Fibroblast of pulmonary artery (primary cell): ENCODE measurements around the gene DUOXA1.

Experiments
- DNase-seq: peaks from one replicate; pipeline ENCODE4 v3.0.0-alpha.2; 2010; ENCODE audit warnings: low read depth
- H3K4me3 ChIP-seq: replicated peaks from 2 replicates; pipeline ENCODE4 v1.5.1; 2011; ENCODE audit warnings: low read depth, mild to moderate bottlenecking, control low read depth, low read length, moderate library complexity
- TF ChIP-seq, protein P1 (sequence below): IDR thresholded peaks from 2 replicates; pipeline ENCODE4 v1.5.1; 2011; ENCODE audit warnings: mild to moderate bottlenecking, control low read depth, low read length, inconsistent platforms; ENCODE audit errors: missing control alignments

DUOXA1 gene

GRCh38 chr15:45129651-45130129, at the start of gene DUOXA1, which contains the start of gene DUOX1:
Gene DUOXA1, minus strand, starts transcription at chr15:45129879. Its CDS starts 6,865 bp downstream, at chr15:45123014.
Gene DUOX1, plus strand, starts transcription at chr15:45129994. Its CDS starts 1,973 bp downstream, at chr15:45131967.
- DNase-seq = no peak
- TF ChIP-seq, protein P1, sequence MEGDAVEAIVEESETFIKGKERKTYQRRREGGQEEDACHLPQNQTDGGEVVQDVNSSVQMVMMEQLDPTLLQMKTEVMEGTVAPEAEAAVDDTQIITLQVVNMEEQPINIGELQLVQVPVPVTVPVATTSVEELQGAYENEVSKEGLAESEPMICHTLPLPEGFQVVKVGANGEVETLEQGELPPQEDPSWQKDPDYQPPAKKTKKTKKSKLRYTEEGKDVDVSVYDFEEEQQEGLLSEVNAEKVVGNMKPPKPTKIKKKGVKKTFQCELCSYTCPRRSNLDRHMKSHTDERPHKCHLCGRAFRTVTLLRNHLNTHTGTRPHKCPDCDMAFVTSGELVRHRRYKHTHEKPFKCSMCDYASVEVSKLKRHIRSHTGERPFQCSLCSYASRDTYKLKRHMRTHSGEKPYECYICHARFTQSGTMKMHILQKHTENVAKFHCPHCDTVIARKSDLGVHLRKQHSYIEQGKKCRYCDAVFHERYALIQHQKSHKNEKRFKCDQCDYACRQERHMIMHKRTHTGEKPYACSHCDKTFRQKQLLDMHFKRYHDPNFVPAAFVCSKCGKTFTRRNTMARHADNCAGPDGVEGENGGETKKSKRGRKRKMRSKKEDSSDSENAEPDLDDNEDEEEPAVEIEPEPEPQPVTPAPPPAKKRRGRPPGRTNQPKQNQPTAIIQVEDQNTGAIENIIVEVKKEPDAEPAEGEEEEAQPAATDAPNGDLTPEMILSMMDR = no peak
- H3K4me3 ChIP-seq = no peak within 1 kb of the TSS

GRCh38 chr15:45177285-45177684, 47.6 kb upstream of the DUOXA1 start:
- H3K4me3 ChIP-seq = no peak overlapping the region
- DNase-seq = no peak
- TF ChIP-seq, protein P1 = no peak

DNA sequence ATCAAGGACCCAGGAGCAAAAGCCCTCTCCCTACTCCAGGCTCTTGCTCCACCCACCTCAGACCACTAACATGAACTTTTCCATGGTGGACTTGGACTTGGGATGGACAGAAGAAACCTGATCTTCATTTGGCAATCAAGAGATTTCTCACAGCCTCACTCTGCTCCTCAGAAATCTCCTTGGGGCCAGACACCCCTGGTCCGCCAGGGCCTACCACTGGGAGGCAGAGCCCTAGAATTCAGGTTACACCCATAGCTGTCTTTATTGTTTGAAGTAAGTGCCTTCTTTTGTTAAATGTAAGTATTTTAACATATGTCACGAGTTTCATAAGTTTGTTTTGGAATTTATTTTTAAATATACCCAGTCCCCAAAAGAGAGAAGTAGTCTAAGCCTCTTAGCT, 44.9 kb upstream of the DUOXA1 start:
- no peak for DNase-seq
- TF ChIP-seq, protein P1 = no peak
- no peak overlapping the region for H3K4me3 ChIP-seq

GRCh38 chr15:45174069-45174468, 44.4 kb upstream of the DUOXA1 start:
- TF ChIP-seq, protein P1 = no peak
- no peak for DNase-seq
- no peak overlapping the region for H3K4me3 ChIP-seq

DNA sequence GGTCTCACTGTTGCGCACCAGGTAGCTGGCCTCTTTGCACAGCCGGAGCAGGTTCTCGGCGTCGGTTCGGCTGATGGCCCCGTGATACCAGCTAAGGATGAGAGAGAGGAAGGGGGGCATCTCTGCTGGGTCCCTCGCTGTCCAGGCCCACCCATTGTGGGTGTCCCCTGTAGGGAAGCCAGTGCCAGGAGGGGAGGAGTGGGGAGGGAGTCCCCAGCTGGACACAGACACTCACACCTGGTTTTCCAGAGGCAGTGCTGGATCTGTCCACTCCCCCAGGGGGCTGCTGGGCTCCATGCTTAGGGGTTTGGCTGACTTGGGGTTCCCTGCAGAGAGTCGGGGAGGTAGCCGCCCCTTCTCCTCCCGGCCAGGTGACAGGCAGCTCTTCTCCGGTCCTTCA, 42.2 kb upstream of the DUOXA1 start:
- no peak for DNase-seq
- H3K4me3 ChIP-seq = no peak overlapping the region
- TF ChIP-seq, protein P1 = no peak

- DNase-seq = no peak
- TF ChIP-seq, protein P1 = no peak
- no peak overlapping the region for H3K4me3 ChIP-seq
Observed at GRCh38 chr15:45169608-45170480, 40.2 kb upstream of the DUOXA1 start.
